NT2/D1 (cell line): ENCODE data around the gene LCNL1.

Experiments
- SUZ12 ChIP-seq: IDR thresholded peaks from 2 replicates; pipeline ENCODE4 v1.6.1; 2011; ENCODE audit not compliant: insufficient read length, insufficient read depth; ENCODE audit errors: extremely low read depth
- YY1 ChIP-seq: IDR thresholded peaks from 2 replicates; pipeline ENCODE4 v1.6.1; 2011; ENCODE audit not compliant: insufficient read length, insufficient read depth

DNA sequence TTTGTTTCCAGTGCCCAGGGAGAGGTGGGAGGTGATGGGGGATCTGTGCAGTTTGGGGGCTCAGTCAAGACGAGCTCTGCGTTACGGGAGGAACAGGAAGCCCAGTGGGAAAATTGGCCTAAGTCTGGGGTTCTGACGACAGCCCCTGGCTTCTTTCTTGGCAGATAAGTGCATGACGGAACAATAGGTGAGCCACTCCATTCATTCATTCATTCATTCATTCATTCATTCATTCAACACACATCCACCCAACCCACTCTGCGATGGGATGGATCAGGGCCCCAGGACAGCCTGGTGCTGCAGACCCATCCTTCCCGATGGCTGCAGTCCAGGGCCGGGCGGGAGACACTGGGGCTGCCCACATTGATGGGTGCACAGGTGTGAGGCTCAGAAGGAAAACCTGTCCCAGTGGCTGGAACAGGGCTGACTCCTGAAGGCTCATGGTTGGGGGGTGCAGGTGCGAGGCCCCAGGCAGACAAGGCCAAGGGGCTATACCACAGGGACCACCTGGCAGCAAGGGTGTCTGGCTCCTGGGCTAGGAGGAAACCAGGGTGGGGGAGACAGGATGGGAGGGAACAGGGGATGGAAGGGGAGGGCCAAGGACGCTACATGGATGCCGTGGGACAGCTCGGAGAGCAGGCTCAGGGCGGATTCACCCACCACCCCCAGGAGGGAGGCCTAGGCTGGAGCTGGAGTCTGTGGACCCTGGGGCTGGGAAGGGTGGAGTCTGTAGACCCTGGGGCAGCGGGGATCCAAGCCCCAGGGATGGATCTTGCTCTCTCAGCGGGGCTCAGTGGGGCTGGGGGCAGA, 1.9 kb upstream of the LCNL1 start:
- no peak for TF ChIP-seq YY1
- no peak for TF ChIP-seq SUZ12
